Measurements from ENCODE around the gene MTPN.

MTPN gene

GRCh38 chr7:135886345-135887132, 90.6 kb downstream of the MTPN start:
- no peak for DNase-seq (ENCODE audit: low read depth, low spot score)

GRCh38 chr7:135884495-135885232, 92.5 kb downstream of the MTPN start:
- DNase-seq (ENCODE audit: low read depth, low spot score) = no peak

DNA sequence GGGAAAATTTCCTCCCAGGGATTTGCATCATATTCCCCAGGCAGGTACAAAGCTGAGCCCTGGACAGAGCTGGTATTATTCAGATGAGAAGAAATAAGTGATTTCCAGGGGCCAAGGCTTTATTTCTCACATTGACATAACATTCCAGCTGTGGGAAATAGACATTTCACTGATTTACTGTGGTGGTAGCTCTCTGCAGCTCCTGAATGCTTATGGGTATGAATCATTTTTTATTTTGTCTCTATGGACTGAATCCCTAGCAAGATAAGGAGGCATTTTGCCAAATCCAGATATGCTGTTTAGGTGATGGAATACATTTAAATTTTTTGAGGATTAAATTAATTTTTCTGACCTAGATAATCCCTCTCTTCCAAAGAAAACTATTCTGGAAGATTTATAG, 97.9 kb downstream of the MTPN start:
- no peak for DNase-seq (ENCODE audit: low read depth, low spot score)

- DNase-seq (ENCODE audit: low read depth, low spot score) = no peak
Measured at GRCh38 chr7:135878284-135878683, 98.9 kb downstream of the MTPN start.

- no peak for DNase-seq (ENCODE audit: low read depth, low spot score)
Measured at GRCh38 chr7:135877805-135878204, 99.4 kb downstream of the MTPN start.

All from activated naive CD8-positive, alpha-beta T cell treated with anti-CD3 and anti-CD28 coated beads, Interleukin-2, amount 50 U/mL, for 16 hours (primary cell).